Progenitor cell of endocrine pancreas (in vitro differentiated cells): ENCODE results near the gene CADM3. TPM values are rescaled to one million over a fixed set of nuclear protein-coding genes. Genes with fewer than 3 reads are reported as not detected.

Source experiments
- DNase-seq: peaks from one replicate; pipeline ENCODE4 v3.0.0; 2021; ENCODE audit warnings: low spot score; ENCODE audit not compliant: unreplicated experiment
- H3K27ac Mint-ChIP-seq: 2 replicates; pipeline ENCODE4 v1.8.0; 2021; ENCODE audit warnings: mild to moderate bottlenecking, moderate library complexity, mixed read lengths
- H3K27me3 Mint-ChIP-seq: 2 replicates; pipeline ENCODE4 v1.8.0; 2021; ENCODE audit warnings: mixed read lengths
- H3K36me3 Mint-ChIP-seq: 2 replicates; pipeline ENCODE4 v1.8.0; 2022; ENCODE audit warnings: mixed read lengths; ENCODE audit not compliant: insufficient read depth
- H3K4me1 Mint-ChIP-seq: 2 replicates; pipeline ENCODE4 v1.8.0; 2021; ENCODE audit warnings: low read depth, mixed read lengths
- H3K4me3 Mint-ChIP-seq: 2 replicates; pipeline ENCODE4 v1.8.0; 2021; ENCODE audit warnings: low read depth, mild to moderate bottlenecking, moderate library complexity, mixed read lengths
- H3K9me3 Mint-ChIP-seq: 2 replicates; pipeline ENCODE4 v1.8.0; 2021; ENCODE audit warnings: low read depth, mixed read lengths
- total RNA-seq: library from RNA; stranded (reverse); gene quantifications from 2 replicates; pipeline ENCODE4 v1.2.1, GENCODE V29; 2021
- TF ChIP-seq, protein P1 (sequence below): fragments of 200-600 bp; sonication (generic); IDR thresholded peaks from one replicate; pipeline ENCODE4 v1.5.0; 2021; ENCODE audit warnings: antibody characterized with exemption, mild to moderate bottlenecking; ENCODE audit not compliant: unreplicated experiment

CADM3 gene
- total RNA-seq, 1 donor from 2014 or later, result 8.9 TPM

DNA sequence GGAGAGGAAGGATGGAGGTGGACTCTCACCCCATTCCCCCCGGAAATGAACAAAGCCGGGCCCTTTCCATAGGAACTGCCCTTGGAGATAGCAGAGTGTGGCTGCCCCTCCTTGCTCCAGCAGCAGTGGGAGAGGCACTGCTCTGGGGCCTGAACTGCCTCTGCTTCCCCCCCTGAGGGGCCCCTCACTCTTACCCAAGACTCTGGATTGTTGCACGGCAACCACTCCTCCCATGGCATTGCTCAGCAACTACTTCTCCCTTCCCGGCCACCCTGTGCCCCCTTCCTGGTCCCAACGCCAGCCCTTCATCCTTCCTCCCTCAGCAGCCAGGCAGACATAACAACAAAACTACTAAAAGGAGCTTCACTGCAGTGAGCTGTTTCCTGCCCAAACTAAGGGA is 30.2 kb downstream of the CADM3 start:
- DNase-seq, result no peak
- Mint-ChIP-seq H3K27me3 (peaks cover 22% of the 10 kb centered on the region), H3K4me1 (peaks cover 13% of the 10 kb centered on the region), H3K9me3 (no peaks in the 10 kb centered on the region), H3K4me3 (no peak overlapping the region), H3K36me3 (no peaks in the 10 kb centered on the region), H3K27ac (no peak overlapping the region)
- TF ChIP-seq, protein P1, sequence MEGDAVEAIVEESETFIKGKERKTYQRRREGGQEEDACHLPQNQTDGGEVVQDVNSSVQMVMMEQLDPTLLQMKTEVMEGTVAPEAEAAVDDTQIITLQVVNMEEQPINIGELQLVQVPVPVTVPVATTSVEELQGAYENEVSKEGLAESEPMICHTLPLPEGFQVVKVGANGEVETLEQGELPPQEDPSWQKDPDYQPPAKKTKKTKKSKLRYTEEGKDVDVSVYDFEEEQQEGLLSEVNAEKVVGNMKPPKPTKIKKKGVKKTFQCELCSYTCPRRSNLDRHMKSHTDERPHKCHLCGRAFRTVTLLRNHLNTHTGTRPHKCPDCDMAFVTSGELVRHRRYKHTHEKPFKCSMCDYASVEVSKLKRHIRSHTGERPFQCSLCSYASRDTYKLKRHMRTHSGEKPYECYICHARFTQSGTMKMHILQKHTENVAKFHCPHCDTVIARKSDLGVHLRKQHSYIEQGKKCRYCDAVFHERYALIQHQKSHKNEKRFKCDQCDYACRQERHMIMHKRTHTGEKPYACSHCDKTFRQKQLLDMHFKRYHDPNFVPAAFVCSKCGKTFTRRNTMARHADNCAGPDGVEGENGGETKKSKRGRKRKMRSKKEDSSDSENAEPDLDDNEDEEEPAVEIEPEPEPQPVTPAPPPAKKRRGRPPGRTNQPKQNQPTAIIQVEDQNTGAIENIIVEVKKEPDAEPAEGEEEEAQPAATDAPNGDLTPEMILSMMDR, result no peak

DNA sequence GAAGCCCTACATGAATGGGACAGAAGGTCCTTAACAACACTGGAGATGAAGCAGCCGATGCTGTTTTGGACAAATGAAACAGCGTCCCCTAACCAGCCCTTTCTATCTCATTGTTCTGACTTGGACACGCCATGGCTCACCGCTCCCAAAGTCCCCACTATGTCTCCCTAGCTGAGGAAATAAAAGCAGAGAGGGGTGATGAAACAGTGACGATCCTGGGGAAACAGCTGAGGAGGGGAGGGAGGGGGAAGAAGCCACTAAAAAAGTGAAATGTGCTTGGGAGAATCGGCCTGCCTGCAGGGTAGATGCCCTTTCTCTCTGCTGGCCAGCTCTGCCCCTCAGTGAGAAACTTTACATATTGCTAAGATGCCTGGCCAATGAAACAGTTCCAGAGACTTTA is 32.2 kb downstream of the CADM3 start:
- Mint-ChIP-seq H3K4me1 (peaks cover 13% of the 10 kb centered on the region), H3K36me3 (no peaks in the 10 kb centered on the region), H3K27me3 (peaks cover 42% of the 10 kb centered on the region), H3K4me3 (no peak overlapping the region), H3K9me3 (no peaks in the 10 kb centered on the region), H3K27ac (no peak overlapping the region)
- no peak for DNase-seq
- TF ChIP-seq, protein P1, result no peak

DNA sequence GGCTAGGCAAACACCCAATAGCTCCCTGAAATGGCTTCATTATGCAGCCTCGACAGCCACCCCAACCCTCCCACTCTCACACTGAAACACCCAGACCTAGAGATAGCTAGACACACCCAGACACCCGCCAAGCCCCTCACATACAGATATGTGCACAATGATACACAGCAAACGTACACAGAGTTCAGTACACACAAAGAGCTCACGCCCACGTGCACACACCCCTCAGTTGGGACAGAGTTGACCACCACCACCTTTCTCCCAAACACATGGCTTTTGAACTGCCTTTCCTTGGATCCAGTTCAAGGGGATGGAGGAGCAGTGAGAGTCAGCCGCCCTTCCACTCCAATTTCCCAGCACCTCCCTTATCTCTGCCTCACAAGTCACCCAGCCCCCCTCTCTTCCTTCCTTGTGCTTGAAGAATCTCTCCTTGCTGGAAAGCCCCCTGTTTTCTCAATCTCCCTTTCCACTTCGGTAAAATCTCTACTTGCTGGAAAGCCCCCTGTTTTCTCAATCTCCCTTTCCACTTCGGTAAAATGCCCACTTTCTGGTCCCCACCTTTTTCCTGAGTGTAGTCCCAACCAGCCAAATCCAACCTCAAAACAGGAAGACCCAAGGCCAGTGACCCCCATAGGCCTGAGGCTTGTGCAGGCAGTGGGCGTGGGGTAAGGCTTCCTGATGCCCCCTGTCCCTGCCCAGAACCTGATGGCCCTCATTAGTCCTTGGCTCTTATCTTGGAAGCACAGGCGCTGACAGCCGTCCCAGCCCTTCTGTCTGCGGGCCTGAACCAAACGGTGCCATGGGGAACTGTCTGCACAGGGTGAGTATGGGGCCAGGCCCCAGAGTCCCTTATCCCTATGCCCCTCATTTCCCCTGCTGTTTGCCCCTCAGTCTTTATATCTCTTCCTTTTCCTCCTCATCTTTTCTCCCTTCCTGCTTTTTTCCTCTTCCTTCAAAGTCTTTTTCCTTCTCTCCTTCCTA is 33.0 kb downstream of the CADM3 start, which contains the start of gene ACKR1:
Gene ACKR1 (plus strand): TSS at position 715 of the 981 bp plus-strand sequence. CDS start 85 bp downstream, at position 800.
- Mint-ChIP-seq H3K36me3 (no peaks in the 10 kb centered on the region), H3K4me3 (no peak within 1 kb of the TSS), H3K9me3 (no peaks in the 10 kb centered on the region), H3K27me3 (peaks cover 50% of the 10 kb centered on the region), H3K4me1 (peaks cover 13% of the 10 kb centered on the region), H3K27ac (no peak within 1 kb of the TSS)
- TF ChIP-seq, protein P1, result no peak
- no peak for DNase-seq

DNA sequence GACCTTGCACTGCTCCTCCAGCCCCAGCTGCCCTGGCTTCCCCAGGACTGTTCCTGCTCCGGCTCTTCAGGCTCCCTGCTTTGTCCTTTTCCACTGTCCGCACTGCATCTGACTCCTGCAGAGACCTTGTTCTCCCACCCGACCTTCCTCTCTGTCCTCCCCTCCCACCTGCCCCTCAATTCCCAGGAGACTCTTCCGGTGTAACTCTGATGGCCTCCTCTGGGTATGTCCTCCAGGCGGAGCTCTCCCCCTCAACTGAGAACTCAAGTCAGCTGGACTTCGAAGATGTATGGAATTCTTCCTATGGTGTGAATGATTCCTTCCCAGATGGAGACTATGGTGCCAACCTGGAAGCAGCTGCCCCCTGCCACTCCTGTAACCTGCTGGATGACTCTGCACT is 33.8 kb downstream of the CADM3 start:
- peaks cover 13% of the 10 kb centered on the region for H3K4me1 Mint-ChIP-seq
- H3K27ac Mint-ChIP-seq, result no peak overlapping the region
- H3K36me3 Mint-ChIP-seq, result no peaks in the 10 kb centered on the region
- peaks cover 54% of the 10 kb centered on the region for H3K27me3 Mint-ChIP-seq
- TF ChIP-seq, protein P1, result no peak
- H3K9me3 Mint-ChIP-seq, result no peaks in the 10 kb centered on the region
- DNase-seq, result no peak
- H3K4me3 Mint-ChIP-seq, result no peak overlapping the region

DNA sequence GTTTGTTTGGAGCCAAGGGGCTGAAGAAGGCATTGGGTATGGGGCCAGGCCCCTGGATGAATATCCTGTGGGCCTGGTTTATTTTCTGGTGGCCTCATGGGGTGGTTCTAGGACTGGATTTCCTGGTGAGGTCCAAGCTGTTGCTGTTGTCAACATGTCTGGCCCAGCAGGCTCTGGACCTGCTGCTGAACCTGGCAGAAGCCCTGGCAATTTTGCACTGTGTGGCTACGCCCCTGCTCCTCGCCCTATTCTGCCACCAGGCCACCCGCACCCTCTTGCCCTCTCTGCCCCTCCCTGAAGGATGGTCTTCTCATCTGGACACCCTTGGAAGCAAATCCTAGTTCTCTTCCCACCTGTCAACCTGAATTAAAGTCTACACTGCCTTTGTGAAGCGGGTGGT is 34.7 kb downstream of the CADM3 start:
- peaks cover 59% of the 10 kb centered on the region for H3K27me3 Mint-ChIP-seq
- no peaks in the 10 kb centered on the region for H3K36me3 Mint-ChIP-seq
- H3K27ac Mint-ChIP-seq, result no peak overlapping the region
- DNase-seq, result no peak
- TF ChIP-seq, protein P1, result no peak
- H3K4me3 Mint-ChIP-seq, result no peak overlapping the region
- peaks cover 13% of the 10 kb centered on the region for H3K4me1 Mint-ChIP-seq
- no peaks in the 10 kb centered on the region for H3K9me3 Mint-ChIP-seq
